GM21381 (cell line): Measurements from ENCODE around the gene HIVEP2.

ENCODE experiments used
- ATAC-seq: cut with Tn5 transposase; IDR thresholded peaks from one replicate; pipeline ENCODE4 v1.9.1; 2021; ENCODE audit warnings: mild to moderate bottlenecking, moderate library complexity; ENCODE audit not compliant: unreplicated experiment

Gene HIVEP2

DNA sequence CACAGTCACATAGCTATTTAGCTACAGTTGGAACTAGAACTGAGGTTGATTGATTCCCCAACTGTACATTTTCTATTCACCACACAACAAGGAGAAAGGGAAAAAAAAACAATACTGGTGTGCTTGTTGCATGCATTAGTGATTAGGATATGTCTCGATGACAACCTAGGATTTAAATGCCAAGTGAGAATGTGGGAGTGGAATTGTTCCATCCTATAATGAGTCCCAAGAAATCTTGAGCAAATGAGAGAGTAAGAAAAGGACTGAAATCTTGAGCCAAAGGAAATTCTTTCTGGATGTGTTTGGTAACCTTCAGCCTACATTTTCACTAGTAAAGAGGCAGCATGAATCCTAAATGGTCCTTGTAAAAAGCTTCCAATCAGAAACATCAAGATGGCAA is 232.7 kb downstream of the HIVEP2 start:
- ATAC-seq, result no peak

DNA sequence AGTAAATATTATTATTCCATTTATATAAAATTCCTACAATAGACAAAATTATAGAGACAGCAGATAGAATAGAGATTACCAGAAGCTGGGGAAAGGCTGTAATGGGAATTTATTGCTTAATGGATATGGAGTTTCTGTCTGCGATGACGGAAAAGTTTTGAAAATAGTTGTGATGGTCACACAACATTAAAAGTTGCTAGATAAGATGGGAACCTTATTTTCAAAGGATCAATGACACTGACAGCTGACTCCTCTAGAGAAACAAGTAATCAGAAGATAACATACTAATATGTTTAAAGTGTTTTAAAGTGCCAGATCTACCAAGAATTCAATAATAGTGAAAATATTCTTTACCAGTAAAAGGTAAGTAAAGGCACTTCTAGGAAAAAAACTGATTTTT is 236.3 kb downstream of the HIVEP2 start:
- ATAC-seq, result no peak

DNA sequence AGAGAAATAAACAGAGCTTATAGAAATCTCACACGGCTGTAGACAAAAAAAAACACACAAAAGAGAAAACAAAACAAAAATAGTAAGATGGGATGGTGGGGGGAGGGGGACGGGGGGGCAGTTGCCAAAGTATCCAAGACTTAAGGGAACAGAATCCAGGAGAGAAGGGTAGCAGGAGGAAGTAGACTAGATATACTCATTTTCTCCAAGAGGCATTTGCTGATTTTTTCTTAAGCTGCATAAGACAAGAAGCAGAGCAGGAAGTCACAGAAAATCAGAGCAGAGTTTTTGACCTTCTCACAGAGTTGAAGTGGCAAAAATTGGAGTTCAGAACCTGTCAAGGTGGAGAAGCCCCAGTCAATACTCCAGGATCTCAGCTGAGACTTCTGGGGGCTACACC is 237.7 kb downstream of the HIVEP2 start:
- no peak for ATAC-seq

DNA sequence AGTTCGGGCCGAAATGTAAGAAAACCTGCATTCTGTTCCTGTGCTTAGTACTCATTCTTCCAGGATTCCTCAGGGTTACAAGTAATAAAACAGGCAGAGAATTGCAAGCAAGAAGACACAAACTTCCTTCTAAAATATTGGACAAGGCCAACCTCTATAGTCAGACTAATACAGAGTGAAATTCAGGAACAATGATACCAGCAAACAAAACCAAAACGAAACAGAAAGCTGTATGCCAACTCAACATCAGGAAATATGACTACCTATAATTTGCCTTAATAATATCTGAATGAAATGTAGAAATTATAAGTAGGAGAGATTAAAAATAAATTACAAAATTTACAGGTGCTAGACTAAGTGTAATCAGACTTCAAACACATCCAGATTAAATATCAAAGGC is 238.8 kb downstream of the HIVEP2 start:
- ATAC-seq, result no peak

DNA sequence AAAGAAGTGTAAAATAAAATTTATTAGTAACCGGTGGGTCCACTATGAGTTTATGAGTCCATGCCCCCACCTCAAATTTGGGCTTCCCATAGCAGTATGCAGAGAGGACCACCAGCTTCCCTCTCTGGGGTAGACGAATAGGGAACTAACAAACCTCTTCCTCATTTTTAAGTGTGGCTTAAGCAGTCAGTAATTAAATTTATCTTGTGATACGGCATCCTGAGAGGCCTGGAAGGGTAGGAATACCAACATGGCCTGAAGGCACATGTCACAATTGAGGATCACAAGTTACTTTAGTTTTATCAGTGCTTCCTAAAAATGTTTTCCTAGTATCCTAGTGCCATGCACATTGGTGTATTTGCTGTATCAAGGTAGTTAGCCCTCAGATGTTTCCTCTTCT is 239.9 kb downstream of the HIVEP2 start:
- no peak for ATAC-seq

DNA sequence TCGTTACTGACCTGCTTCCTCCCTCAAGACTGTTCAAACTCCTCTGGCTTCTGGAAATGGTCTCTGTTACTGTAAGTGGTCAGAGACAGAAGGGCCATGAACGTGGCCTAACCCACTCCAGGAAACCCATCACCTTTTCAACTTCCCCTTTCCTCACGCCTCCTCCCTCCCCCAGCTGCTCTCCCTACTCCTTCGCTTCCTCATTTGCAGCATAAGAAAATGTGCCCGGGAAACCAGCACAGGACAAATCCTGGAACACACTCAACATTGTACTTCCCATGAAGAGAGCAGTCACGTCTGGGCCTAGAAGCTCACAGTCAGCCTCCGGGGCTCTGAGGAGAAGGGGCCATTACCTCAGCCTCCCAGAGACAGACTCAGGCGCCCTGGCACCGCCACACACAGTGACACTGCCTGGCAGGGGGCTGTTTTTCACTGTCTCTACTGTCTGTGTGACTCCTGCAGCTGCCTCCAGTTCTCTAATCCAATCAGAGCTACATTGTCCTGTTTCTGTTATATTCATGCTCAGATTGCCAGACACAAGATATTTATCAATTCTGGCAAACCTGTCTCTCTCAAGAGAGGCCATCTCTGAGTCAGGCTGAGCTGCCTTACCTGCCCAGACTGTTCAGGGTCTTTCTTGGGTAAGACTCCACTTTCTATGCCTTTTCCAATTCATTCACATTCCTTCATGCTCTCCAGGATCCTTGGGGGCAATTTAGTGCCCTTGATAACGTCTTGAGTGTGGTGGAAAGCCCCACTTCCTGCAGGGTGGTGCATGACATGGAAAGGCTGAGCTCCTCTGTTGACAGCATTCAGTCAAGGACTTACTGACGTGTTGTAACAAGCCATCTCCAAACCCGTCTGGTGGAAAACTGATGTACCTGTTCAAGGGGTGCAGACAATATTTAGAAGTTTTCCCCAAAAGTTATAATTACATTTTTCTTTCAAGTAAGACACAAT is 242.2 kb downstream of the HIVEP2 start:
- ATAC-seq, result no peak
